ENCODE data around the gene FKBP5.
"Not testable (repeated sequence)": the region's sequence is repeated elsewhere in the genome, so short reads cannot be mapped to it uniquely, and the experiment has no call there.

Gene FKBP5

DNA sequence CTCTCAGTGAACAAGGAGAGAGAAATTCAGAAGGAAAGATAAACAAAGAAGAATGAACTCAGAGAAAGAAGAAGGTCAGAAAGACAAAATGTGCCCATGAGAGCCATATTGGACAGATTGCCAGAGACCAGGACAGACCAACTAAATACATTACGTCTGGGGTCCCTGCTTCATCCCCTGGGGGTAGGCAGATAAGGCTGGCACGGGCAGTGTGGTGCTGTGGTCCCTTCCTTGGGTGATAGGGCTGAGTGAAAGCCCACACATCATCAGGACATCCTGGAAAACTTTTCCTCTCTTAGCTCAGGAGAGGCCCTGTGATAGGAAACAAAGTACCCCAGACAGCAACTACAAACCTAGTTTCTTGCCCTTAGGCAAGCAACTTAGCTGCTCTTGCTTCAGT, 34.9 kb upstream of the FKBP5 start:
- DNase-seq (ENCODE audit: low spot score): no peak

DNA sequence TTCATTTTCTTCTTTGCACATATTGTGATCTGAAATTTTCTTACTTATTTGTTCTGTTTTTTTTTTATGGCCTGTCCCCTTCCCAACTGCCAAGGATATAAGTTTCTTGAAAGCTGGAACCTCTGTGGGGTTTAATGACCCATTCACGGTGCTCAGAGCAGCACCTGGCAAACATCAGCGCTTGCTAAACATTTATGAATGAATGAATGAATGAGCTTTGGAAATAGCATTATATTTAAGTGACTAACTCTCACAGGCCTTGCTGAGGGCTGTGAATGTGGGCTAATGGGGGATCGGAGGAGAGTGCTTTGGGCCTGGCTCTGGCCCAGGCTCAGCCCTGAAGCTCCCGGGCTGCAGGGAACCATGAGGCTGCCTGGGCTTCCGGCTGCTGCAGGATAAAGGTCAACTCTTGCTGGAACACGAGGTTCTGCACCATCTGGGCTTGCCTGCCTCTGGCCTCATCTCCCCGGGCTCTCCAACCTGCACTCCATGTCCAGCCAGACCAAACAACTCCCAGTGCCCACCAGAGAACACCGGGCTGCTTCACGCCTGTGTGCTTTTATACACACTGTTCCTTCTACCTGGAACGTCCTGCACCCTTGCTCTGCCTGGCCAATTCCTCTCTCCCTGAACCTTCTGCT, 33.5 kb upstream of the FKBP5 start:
- DNase-seq (ENCODE audit: low spot score): no peak

DNA sequence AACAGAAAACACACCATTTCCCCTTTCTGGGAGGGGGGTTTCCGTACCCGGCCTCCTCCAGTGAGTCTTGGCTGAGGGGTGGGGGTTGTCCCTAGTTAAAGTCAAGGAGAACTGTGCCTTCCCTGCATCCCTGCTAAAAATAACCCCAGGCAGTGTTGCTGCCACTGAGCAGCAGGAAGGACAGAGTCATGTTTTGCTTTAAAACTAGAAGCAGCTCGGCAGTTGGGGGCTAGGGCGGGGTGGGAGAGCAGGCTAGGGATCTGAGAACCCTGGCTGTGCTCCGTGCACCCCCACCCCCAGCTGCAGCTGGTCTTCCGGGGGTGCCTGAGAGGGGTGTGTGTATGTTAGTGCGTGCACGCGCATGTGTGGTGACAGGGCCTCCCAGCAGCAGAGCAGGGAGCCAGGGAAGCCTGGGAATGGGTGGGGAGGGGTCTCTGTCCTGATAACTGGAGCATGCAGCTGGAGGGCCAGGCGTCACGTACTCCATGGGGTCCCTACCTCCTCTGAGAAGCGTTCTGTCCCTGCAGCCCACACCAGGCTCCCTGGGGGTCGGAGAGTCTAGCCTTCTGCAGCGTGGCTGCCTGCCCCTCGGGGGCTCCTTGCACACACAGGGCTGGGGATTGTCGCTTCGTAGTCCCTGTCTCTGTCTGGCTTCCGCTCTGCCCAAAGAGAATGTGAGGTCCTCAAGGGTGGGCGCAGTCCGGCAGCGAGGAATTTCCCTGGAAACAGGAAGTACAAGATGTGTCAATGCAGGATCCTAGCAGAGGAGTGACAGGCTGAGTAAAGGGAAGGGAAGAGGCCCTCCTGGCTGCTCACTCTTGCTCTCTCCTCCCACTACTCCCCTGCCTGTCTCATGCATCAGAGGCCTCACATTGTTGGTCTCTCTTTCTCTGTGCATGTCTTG, 31.4 kb upstream of the FKBP5 start:
- DNase-seq (ENCODE audit: low spot score): no peak

DNA sequence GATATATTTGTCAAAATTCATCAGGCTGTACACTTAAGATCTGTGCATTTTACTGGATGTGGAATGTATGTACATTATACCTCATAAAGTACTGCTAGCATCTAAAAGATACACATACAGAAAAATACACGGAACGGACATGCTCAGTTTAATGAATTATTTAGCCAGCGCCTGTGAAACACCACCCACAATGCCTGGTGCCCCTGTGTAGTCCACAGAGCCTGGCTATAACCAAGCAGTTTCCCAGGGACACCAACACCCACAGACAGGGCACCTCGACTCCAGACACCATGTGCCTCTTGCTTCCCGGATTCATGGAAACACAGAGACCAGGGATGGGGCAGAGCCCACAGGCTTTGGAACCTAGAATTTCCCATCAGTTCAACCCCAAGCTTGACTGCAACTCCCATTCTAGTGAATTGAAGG, 30.7 kb upstream of the FKBP5 start:
- DNase-seq (ENCODE audit: low spot score): no peak

DNA sequence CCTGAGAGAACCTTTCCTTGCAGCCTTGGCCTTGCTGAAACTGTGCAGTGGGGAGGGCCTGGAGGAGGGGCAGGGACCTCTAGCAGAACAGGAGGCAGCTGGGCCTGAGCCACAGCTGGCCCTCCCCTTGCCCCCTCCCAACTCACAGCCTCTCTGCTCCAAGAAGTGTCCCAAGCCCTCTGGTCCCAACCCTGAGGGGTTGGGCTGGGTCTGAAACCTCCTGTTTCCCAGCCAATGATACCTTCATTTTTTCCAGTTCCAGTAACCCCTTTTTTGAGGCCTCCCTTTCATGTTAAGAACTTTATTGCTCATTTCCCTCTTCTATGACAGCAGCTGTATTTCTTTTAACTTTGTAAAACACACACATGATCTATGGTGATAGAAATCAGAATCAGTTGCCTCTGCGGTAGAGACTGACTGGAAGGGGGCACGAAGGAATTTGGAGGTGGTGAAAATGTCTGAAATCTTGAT, 30.2 kb upstream of the FKBP5 start:
- DNase-seq (ENCODE audit: low spot score): peak; percentile 29

DNA sequence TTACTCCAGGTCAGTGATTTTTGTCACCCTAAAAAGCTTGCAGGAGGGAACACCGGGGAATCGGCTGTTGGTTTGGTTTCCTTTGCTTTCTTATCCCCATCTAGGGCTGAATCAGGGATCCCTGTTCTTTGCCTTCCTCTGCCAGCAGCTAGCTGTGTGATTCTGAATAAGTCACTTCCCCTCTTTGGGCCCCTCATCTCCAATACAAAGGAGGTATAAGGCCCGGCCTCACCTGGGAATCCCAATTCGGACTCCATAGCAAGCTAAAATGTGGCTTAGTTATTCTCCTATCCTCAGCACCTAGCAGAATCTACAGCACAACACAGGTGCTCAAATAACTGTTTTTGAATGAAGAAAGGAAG, 29.6 kb upstream of the FKBP5 start:
- DNase-seq (ENCODE audit: low spot score): no peak

DNA sequence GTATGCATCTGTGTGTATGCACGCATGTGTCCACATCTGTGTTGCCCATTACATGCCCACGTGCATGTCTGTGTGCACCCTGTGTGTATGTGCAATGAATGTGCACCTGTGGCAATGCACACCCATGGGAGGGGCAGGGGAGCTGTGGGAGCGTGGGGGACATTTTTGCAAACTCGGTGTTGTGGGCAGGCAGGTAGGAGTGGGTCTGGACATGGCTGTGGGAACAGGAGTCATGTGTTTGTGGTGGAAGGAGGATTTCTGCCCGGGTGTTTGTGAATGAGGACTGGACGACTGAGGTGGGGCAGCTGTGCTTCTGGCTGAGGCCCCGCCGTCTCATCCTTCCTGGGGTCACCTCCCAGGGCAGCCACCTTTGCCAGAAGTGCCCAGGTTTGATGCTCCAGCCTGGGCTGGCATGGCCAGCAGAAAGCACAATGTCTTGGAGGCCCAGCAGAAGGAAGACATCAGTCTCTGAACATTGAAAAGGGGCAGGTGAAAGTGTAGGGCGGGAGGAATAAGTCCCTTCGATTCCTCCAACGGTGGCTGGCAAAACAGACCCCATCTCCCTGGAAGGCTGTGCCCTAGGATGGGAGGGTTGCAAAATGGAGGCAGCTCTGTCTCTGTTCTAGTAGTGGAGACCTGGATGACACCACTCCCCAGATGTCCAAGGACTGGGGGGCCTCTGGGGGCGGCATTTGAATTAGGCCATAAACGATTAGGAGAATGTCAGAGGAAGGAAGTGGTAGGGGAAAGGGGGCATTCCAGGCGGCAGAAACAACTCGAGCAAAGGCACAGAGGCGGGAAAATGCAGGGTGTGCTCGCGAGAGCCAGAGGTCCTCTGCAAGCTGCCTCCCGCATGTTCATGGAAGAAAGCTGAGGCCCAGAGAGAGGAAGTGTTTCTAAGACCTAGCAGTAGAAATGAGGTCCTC, 29.0 kb upstream of the FKBP5 start:
- DNase-seq (ENCODE audit: low spot score): no peak

DNA sequence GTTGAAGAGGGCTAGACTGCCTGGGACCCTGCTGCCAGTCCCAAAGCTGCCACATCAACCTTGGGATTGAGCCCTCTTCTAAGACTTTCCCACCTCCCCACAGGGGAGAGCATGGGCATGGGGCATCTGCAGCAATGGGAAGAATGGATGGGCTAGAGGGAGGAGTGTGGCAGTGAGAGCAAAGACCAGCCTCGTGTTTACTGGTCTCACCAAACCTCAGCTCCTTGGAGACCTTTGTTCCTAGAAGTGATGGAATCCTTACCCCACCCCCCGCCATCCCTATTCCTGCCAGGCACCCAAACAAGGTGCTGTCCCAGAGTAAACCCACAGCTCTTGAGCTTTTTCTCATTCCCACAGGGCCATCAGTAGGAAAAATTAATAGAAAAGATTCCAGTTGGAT, 28.1 kb upstream of the FKBP5 start:
- DNase-seq (ENCODE audit: low spot score): no peak

DNA sequence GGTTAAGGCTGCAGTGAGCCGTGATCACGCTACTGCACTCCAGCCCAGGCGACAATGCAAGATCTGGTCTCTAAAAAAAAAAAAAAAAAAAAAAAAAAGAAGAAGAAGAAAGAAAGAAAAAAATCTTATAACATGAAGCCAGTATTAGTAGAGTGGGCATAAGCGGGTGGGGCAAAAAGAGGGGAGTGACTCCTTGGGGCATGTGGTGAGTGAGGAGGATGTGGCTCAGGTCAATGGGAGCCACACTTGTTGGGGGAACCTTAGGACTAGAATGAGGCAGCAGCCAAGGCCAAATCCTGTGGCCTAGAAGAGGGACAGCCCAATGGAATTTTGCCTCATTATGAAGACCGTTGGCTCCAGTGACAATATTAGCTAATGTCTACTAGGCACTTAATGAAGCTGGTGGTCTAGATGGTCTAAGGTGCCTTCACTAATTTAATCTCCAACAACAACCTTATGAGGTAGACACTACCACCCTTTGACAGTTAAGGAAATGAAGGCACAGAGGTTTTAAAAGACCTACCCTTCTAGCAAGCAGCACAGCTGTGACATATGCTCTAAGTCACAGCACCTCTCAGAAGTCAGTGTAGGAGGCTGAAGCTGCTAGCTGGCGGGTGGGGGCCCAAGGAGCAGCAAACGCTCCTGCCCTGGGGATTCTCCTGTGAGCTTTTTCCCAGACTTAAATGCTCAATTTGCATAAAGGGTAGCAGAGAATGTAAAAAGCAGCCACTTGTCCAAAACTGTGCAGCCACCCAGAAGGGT, 24.5 kb upstream of the FKBP5 start:
- DNase-seq (ENCODE audit: low spot score): no peak

DNA sequence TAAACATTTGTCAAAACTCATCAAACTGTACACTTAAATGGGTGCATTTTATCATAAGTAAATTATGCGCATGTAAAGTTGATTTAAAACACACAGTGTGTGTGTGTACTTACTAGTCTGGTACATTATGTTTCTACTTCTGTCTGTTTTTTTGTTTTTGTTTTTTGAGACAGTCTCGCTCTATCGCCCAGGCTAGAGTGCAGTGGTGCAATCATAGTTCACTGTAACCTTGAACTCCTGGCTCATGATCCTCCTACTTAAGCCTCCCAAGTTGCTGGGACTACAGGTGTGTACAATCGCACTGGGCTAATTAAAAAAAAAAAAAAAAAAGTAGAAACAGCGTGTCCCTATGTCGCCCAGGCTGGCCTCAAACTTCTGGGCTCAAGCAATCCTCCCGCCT, 23.0 kb upstream of the FKBP5 start:
- DNase-seq (ENCODE audit: low spot score): no peak

DNA sequence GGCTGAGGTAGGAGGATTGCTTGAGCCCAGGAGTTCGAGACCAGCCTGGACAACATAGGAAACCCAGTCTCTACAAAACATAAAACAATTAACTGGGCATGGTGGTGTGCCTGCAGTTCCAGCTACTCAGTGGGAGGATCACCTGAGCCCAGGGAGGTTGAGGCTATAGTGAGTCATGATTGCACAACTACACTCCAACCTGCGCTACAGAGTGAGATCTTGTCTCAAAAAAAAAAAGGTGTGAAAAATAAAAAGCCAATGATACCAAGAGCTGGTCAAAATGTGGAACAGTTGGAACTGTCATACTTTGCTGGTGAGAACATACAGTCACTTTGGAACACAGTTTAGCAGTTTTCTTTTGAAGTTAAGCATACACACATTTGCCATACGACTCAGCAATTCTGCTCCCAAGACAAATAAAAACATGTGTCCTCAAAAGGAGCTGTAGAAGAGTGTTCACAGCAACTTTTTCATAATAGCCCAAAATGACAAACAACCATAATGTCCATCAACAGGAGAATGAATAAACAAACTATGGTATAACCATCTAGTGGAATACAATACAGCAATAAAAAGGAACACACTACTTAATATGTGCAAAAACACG, 21.6 kb upstream of the FKBP5 start:
- peak; percentile 47 for DNase-seq (ENCODE audit: low spot score)

DNA sequence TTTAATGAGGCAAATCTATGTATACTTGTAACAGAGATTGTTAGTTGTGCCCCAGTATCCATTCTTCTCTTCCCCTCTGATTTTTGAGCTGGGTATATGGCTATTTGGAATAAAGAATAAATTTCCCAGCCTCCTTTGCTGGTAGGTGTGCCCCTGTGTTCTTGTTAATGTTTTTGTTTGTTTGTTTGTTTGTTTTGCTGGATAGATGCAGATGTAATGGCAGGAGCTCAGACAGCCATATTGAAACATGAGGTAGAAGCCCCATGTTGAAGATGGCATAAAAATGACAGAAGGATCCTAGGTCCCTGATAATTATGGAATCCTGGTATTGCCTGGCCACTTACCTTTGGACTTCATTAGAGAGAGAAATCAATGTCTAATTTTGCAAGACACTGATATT, 19.9 kb upstream of the FKBP5 start:
- DNase-seq (ENCODE audit: low spot score): no peak

DNA sequence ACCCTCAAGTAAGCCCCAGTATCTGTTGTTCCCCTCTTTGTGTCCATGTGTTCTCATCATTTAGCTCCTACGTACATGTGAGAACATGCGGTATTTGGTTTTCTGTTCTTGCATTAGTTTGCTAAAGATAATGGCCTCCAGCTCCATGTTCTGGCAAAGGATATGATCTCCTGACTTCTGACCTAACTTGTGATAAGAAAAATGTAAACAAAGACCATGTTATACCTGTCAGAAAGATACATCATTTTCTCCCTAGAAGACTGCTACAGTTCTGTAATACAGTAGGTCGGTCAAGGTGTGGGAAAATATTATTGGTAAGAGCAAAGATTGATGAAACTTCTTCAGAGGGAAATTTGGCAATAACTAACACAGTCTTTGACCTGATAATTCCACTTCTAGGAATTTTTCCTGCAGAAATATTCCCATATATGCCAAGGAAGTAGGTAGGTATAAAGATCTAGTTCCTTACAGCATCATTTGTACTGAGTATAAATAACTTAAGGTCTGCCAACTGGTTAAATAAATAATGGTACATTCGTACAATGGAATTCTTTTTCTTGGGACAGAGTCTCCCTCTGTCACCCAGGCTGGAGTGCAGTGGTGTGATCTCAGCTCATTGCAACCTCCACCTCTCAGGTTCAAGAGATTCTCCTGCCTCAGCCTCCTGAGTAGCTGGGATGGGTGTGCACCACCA, 19.1 kb upstream of the FKBP5 start:
- DNase-seq (ENCODE audit: low spot score): no peak

DNA sequence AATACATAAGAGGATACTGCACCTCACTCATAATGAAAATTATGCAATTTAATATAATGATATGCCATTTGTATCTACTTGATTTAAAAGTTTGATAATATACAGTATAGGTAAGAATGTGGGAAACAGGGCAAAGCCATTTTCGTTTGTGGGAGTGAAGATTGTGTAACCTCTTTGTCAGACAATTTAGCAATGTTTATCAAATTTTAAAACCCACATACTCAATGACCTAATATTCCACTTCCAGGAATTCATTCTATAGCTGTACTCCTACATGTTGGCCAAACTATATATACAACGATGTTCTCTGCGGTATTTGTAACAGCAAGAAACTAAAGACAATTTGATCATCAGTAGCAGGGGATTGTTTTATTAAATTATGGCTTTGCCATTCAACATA, 17.8 kb upstream of the FKBP5 start:
- no peak for DNase-seq (ENCODE audit: low spot score)

DNA sequence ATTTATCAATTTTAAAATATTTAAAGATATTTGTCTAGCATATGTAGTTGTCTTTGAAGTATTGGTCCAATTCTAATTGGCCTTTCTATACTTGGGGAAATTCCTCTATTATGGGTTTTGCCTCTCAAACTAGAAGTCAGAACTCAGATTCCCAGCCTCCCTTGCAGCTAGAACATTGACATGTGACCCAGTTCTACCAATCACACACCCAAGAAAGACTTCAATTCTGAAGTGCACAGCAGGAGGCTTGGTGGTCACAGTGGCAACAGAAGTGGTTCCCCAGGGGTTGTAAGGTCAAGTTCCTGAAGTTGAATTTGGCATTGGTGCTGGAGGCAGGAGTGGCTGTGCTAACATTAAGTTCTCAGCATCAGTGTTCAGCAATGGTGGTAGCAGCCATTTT, 14.8 kb upstream of the FKBP5 start:
- no peak for DNase-seq (ENCODE audit: low spot score)

DNA sequence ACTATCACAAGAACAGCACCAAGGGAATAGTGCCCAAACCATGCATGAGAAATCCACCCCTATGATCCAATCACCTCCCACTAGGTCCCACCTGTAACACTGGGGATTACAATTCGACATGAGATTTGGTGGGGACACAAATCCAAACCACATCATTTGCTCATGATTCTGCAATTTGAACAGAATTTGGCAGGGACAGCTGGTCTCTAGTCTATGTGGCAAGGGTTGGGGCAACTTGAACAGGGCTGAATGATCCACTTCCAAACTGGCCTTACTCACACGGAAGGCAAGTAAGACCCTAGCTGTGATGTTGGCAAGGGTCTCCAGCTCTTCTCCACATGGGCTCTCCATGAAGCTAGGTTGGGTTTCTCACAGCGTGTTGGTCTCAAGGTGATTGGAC, 10.1 kb upstream of the FKBP5 start:
- no peak for DNase-seq (ENCODE audit: low spot score)

DNA sequence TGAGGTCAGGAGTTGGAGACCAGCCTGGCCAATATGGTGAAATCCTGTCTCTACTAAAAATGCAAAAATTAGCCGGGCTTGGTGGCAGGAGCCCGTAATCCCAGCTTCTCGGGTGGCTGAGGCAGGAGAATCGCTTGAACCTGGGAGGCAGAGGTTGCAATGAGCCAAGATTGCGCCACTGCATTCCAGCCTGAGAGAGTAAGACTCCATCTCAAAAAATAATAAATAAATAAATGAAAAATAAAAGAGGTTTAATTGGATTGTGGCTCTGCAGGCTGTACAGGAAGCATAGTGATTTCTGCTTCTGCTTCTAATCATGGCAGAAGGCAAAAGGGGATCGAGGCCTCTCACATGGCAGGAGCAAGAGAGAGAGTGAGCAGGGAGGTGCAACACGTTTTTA, 9.7 kb upstream of the FKBP5 start:
- DNase-seq (ENCODE audit: low spot score): not testable (repeated sequence)

DNA sequence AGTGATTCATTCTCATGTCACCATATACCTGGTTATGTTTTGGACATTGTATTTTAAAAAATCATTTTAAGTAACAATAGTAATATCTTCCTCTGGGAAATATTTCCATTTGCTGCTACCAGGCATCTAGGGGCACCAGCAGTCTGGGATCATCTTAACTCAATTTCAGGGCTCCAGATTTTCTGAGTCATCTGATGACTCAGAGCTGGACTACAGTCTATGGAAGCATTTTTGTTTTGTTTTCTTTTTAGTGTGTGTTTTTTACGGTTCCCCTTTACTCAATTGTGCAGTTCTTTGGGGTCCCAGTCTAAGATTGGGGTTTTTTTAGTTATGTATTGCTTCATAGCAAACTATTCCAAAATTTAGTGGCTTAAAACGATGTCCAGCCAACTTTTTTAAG, 5.7 kb upstream of the FKBP5 start:
- DNase-seq (ENCODE audit: low spot score): no peak

DNA sequence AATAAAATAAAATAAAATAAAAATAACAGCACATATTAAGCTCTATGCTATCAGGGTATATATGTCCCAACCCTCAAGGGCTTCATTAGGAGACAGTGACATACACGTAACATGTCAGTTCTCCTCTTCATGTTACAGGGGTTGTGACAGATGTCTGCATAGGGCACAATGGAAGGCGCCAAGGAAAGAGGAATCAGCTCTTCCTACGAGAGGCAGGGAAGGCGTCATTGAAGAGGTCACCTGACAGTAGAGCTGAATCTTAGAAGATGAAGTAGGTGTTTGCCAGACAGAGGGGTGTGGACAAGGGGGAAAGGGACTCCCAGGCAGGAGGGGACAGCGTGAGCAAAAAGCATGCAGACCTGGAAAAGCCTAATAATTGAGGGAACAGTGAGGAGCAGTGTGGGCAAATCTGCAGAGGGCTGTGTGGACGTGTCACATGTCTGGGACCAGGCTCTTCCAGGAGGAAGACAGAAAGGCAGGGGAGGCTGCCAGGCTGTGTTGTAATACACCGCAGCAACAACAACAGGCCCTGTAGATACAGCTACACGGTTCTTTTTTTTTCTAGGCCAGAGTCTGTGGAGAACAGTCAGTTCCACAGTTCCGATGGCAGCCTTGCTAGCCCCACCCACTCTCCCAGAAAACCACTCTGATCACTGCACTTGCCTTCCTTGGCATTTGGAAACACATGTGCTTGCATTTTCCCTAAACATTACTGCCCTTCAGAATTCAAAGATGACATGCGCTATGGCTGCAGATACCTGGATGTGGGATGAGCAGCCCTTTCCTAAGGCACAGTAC, 2.5 kb upstream of the FKBP5 start:
- no peak for DNase-seq (ENCODE audit: low spot score)

DNA sequence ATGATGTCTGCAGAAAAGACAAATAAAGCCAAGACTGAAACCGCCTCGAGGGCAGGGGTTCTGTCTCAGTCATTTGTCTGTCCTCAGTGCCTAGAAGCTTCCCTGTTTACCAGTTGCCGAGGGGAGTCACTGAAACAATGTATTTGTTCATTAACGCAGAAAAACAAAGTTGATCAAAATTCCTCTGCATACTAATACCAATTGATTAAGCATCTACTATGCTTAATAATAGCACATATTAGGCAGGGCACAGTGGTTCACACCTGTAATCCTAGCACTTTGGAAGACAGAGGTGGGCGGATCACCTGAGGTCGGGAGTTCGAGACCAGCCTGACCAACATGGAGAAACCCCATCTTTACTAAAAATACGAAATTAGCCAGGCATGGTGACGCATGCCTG, 1.8 kb upstream of the FKBP5 start:
- no peak for DNase-seq (ENCODE audit: low spot score)
